GM19438 (cell line): Measurements from ENCODE around the gene HSD11B2.

Experiments used
- ATAC-seq: cut with Tn5 transposase; IDR thresholded peaks from one replicate; pipeline ENCODE4 v1.9.1; 2021; ENCODE audit warnings: low read depth; ENCODE audit not compliant: unreplicated experiment

Gene HSD11B2

GRCh38 chr16:67430977-67431774, at the start of gene HSD11B2:
HSD11B2 (plus strand) TSS chr16:67431121; CDS start chr16:67431249, 128 bp downstream.
- ATAC-seq: no peak

GRCh38 chr16:67383284-67383683, 47.6 kb upstream of the HSD11B2 start:
- ATAC-seq: no peak

GRCh38 chr16:67384778-67385510, 46.0 kb upstream of the HSD11B2 start:
- ATAC-seq: no peak

- no peak for ATAC-seq
These were observed 44.0 kb upstream of the HSD11B2 start for GRCh38 chr16:67386861-67387455.

- ATAC-seq: no peak
These were observed 43.3 kb upstream of the HSD11B2 start for GRCh38 chr16:67387479-67388079.

GRCh38 chr16:67388191-67388590, 42.7 kb upstream of the HSD11B2 start:
- no peak for ATAC-seq

- ATAC-seq: no peak
These were observed 42.3 kb upstream of the HSD11B2 start for GRCh38 chr16:67388591-67388990.

- no peak for ATAC-seq
These were observed 40.8 kb upstream of the HSD11B2 start for GRCh38 chr16:67389911-67390815.

GRCh38 chr16:67390816-67391423, 40.0 kb upstream of the HSD11B2 start:
- no peak for ATAC-seq

- ATAC-seq: no peak
These were observed 39.3 kb upstream of the HSD11B2 start for GRCh38 chr16:67391424-67392300.

GRCh38 chr16:67392301-67393059, 38.4 kb upstream of the HSD11B2 start:
- no peak for ATAC-seq

GRCh38 chr16:67393111-67393787, 37.7 kb upstream of the HSD11B2 start, which contains the start of gene TPPP3:
TPPP3 (minus strand) TSS chr16:67393498; CDS start chr16:67391111, 2,387 bp downstream.
- no peak for ATAC-seq

- no peak for ATAC-seq
These were observed 37.1 kb upstream of the HSD11B2 start for GRCh38 chr16:67393788-67394154.

- no peak for ATAC-seq
These were observed 36.5 kb upstream of the HSD11B2 start for GRCh38 chr16:67394155-67395104.

GRCh38 chr16:67395105-67395457, 35.8 kb upstream of the HSD11B2 start:
- no peak for ATAC-seq

- no peak for ATAC-seq
These were observed 35.3 kb upstream of the HSD11B2 start for GRCh38 chr16:67395458-67396158.
